A549 treated with CORT108297 at 1 μM for 4 hours (cell line): ENCODE data around the gene ATPAF1. TPM values are rescaled to one million over a fixed set of nuclear protein-coding genes. Genes with fewer than 3 reads are reported as not detected.

ENCODE experiments used
- total RNA-seq: library from RNA; stranded (reverse); fragments of 200-300 nt; extraction: Qiagen RNA extraction; gene quantifications from 5 replicates; pipeline ENCODE4 v1.2.3, GENCODE V29; 2022

ATPAF1 gene
- 31.3 to 33.4 TPM (median 33.1 TPM) in 5 replicates for total RNA-seq

GRCh38 chr1:46667782-46668760, at the start of gene ATPAF1:
TSS of gene ATPAF1 (minus strand) at chr1:46668364. CDS start at chr1:46668322, 42 bp downstream.

GRCh38 chr1:46671554-46671953, 3.4 kb upstream of the ATPAF1 start, which contains the start of gene TEX38:
TSS of gene TEX38 (plus strand) at chr1:46671854. CDS start at chr1:46671935, 81 bp downstream.

GRCh38 chr1:46616277-46617107, 51.7 kb downstream of the ATPAF1 start, which contains the start of gene MOB3C:
TSS of gene MOB3C (minus strand) at chr1:46616811. CDS start at chr1:46613321, 3,490 bp downstream.

GRCh38 chr1:46603858-46604549, 64.2 kb downstream of the ATPAF1 start, which contains the start of gene MKNK1:
TSS of gene MKNK1 (minus strand) at chr1:46604268. CDS start at chr1:46583327, 20,941 bp downstream.

Other genes starting within 250 kb of the ATPAF1 start
- 0.68 to 1.3 TPM (median 1.2 TPM) in 5 replicates for gene DMBX1, start 178.5 kb downstream of the ATPAF1 start, total RNA-seq
- not detected in 5 replicates for gene KNCN, start 116.7 kb downstream of the ATPAF1 start, total RNA-seq
- 16.8 to 18.5 TPM (median 17.7 TPM) in 5 replicates for gene MKNK1, start 64.1 kb downstream of the ATPAF1 start, total RNA-seq
- 3.4 to 4.1 TPM (median 3.6 TPM) in 5 replicates for gene MOB3C, start 51.6 kb downstream of the ATPAF1 start, total RNA-seq
- 0.15 TPM in 1 of 5 replicates, not detected in the others for gene TEX38, start 3.5 kb upstream of the ATPAF1 start, total RNA-seq
- gene EFCAB14, start 50.8 kb upstream of the ATPAF1 start, total RNA-seq, result 20.5 to 27.8 TPM (median 25.7 TPM) in 5 replicates
- gene CYP4B1, start 130.7 kb upstream of the ATPAF1 start, total RNA-seq, result not detected in 5 replicates